ENCODE results near the gene SH2D3A.

Gene SH2D3A

DNA sequence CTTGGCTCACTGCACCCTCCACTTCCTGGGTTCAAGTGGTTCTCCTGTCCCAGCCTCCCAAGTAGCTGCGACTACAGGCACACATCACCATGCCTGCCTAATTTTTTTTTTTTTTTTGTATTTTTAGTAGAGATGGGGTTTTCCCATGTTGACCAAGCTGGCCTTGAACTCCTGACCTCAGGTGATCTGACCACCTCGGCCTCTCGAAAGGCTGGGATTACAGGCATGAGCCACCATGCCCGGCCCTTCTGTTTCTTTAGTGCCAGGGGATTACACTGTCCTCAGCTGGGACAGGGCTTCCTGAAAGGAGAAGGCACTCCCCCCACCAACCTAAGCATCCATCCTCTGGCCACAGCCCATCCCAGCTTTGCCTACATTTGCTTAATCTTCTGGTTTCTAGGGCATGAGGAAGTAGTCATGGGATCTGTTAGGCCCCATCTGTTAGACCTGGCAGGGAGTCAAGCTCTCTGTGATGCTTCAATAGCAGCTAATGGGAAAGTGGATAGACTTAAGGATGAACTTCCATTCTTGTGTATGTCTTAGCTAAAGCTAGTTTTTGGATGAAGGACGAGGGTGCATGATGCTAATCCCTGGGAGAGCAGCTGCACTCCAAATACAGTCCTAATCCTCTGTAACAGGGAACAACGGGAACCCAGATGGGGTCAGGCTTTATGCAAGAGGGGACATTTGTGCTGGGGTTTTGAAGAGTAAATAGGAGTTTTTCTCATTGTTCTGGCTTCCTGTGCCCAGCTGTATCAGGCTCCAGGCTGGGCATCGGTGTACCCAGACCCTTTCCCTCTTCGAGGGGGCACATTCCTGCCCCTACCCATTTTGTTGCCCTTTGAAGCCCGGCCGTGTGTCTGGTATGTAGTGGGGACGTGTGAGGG lies 7.8 kb upstream of the SH2D3A start:
- Histone ChIP-seq H3K4ac (ENCODE audit: low read depth in 1 of 2, low read length in 2 of 2) (no peak overlapping the region), H3K9me3 (ENCODE audit: control insufficient read depth, low read length) (no peaks in the 10 kb centered on the region), H4K8ac (ENCODE audit: low read length) (no peak overlapping the region), H3K23ac (ENCODE audit: low read length in 2 of 2) (no peak overlapping the region), H3K4me1 (ENCODE audit: control insufficient read depth, insufficient read depth, low read depth, low read length) (no peaks in the 10 kb centered on the region), H2AFZ (ENCODE audit: low read depth, low read length) (no peak overlapping the region), H3K9ac (ENCODE audit: low read length) (no peak overlapping the region), H3K79me1 (replicated peaks; ENCODE audit: low read length, poor library complexity, severe bottlenecking) (no peaks in the 10 kb centered on the region), H3K4me2 (ENCODE audit: low read length, poor library complexity, severe bottlenecking) (no peak overlapping the region), H3K14ac (ENCODE audit: low read length in 2 of 2) (no peak overlapping the region), H2BK5ac (ENCODE audit: low read depth, low read length, poor library complexity, severe bottlenecking) (no peak overlapping the region), H2BK120ac (ENCODE audit: low read depth, low read length) (no peak overlapping the region), H3K27ac (ENCODE audit: low read length, poor library complexity, severe bottlenecking) (no peak overlapping the region), H2BK12ac (ENCODE audit: low read length in 2 of 2) (no peak overlapping the region), H3K18ac (ENCODE audit: low read depth in 1 of 2, low read length in 2 of 2) (no peak overlapping the region), H2BK15ac (ENCODE audit: low read depth, poor library complexity, severe bottlenecking) (no peak overlapping the region), H3K36me3 (ENCODE audit: control insufficient read depth in 1 of 2, insufficient read depth in 2 of 2, low read depth in 1 of 2, low read length in 2 of 2) (no peaks in the 10 kb centered on the region), H3K4me3 (ENCODE audit: insufficient read depth in 1 of 2, low read depth in 1 of 2, low read length in 2 of 2) (no peak overlapping the region), H2AK5ac (ENCODE audit: low read length, severe bottlenecking) (no peak overlapping the region), H4K91ac (ENCODE audit: low read length) (no peak overlapping the region), H3K27me3 (ENCODE audit: control insufficient read depth in 1 of 2, insufficient read depth in 1 of 2, low read length in 2 of 2) (peaks cover 4 to 7% of the 10 kb centered on the region in 2 experiments)
- 70% methylated on average over 10 of the region's 11 CpGs for WGBS
- no peak for DNase-seq

DNA sequence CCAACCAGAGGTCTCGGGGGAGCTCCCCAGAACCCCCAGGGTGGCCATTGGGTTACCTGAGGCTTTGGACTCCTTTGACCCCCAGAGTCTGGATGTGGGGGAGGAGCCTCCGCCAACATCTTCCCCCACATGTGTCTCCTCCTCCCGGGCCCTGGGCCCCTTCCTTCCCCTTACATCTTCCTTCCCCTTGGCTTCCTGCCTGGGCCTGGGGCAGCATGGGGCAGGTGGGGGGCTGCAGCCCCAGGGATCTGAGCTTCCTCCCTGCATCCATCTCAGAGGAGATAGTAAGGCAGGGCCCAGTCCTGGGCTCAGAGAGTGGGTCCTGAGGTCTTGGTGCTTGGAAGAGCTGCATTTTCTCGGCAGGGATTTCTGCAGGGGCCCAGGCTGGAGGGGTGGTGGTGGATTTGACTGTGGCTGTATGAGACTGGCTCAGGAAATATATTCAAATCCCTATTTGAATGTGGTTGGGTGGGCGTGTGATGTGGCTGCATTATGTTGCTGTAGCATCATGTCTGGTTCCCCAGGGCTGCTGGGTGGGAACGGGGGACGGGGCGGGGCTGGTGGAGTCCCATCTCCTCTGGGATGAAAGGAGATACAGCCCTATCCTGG lies 6.2 kb upstream of the SH2D3A start:
- Histone ChIP-seq H3K9me3 (ENCODE audit: control insufficient read depth, low read length) (no peaks in the 10 kb centered on the region), H3K79me1 (replicated peaks; ENCODE audit: low read length, poor library complexity, severe bottlenecking) (no peaks in the 10 kb centered on the region), H3K23ac (ENCODE audit: low read length in 2 of 2) (no peak overlapping the region), H3K27me3 (ENCODE audit: control insufficient read depth in 1 of 2, insufficient read depth in 1 of 2, low read length in 2 of 2) (peaks cover 4 to 10% of the 10 kb centered on the region in 2 experiments), H4K91ac (ENCODE audit: low read length) (no peak overlapping the region), H3K27ac (ENCODE audit: low read length, poor library complexity, severe bottlenecking) (no peak overlapping the region), H3K4me1 (ENCODE audit: control insufficient read depth, insufficient read depth, low read depth, low read length) (no peaks in the 10 kb centered on the region), H2BK120ac (ENCODE audit: low read depth, low read length) (no peak overlapping the region), H2BK15ac (ENCODE audit: low read depth, poor library complexity, severe bottlenecking) (no peak overlapping the region), H2BK5ac (ENCODE audit: low read depth, low read length, poor library complexity, severe bottlenecking) (no peak overlapping the region), H3K14ac (ENCODE audit: low read length in 2 of 2) (no peak overlapping the region), H4K8ac (ENCODE audit: low read length) (no peak overlapping the region), H2AFZ (ENCODE audit: low read depth, low read length) (no peak overlapping the region), H3K9ac (ENCODE audit: low read length) (no peak overlapping the region), H3K18ac (ENCODE audit: low read depth in 1 of 2, low read length in 2 of 2) (no peak overlapping the region), H3K36me3 (ENCODE audit: control insufficient read depth in 1 of 2, insufficient read depth in 2 of 2, low read depth in 1 of 2, low read length in 2 of 2) (no peaks in the 10 kb centered on the region), H2AK5ac (ENCODE audit: low read length, severe bottlenecking) (no peak overlapping the region), H2BK12ac (ENCODE audit: low read length in 2 of 2) (no peak overlapping the region), H3K4ac (ENCODE audit: low read depth in 1 of 2, low read length in 2 of 2) (no peak overlapping the region), H3K4me3 (ENCODE audit: insufficient read depth in 1 of 2, low read depth in 1 of 2, low read length in 2 of 2) (no peak overlapping the region), H3K4me2 (ENCODE audit: low read length, poor library complexity, severe bottlenecking) (no peak overlapping the region)
- 85% methylated on average over 8 of the region's 8 CpGs for WGBS
- no peak for DNase-seq

DNA sequence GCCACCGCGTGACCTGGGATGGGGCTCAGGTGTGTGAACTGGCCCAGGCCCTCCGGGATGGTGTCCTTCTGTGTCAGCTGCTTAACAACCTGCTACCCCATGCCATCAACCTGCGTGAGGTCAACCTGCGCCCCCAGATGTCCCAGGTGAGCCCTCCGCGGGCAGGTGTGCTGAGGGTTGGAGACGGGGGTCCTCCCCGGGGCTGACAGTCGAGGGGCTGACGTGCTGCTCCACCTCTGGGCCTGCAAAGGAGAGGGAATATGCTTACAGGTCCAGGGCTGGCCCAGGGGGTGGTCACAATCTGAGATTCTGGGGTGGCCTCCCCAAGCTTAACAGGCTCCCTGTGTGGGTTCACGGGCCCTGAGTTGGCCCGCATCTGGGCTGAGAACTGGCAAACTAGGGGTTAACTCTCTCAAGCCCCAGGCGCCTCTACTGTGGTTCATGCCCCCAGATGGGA lies 5.7 kb upstream of the SH2D3A start:
- H3K4ac ChIP-seq (ENCODE audit: low read depth in 1 of 2, low read length in 2 of 2): no peak overlapping the region
- no peak for DNase-seq
- no peak overlapping the region for H3K4me3 ChIP-seq (ENCODE audit: insufficient read depth in 1 of 2, low read depth in 1 of 2, low read length in 2 of 2)
- H4K8ac ChIP-seq (ENCODE audit: low read length): no peak overlapping the region
- H2AK5ac ChIP-seq (ENCODE audit: low read length, severe bottlenecking): no peak overlapping the region
- no peak overlapping the region for H2BK12ac ChIP-seq (ENCODE audit: low read length in 2 of 2)
- no peaks in the 10 kb centered on the region for H3K79me1 ChIP-seq (replicated peaks; ENCODE audit: low read length, poor library complexity, severe bottlenecking)
- H3K27me3 ChIP-seq (ENCODE audit: control insufficient read depth in 1 of 2, insufficient read depth in 1 of 2, low read length in 2 of 2): peaks cover 5 to 14% of the 10 kb centered on the region in 2 experiments
- H2AFZ ChIP-seq (ENCODE audit: low read depth, low read length): no peak overlapping the region
- no peak overlapping the region for H3K18ac ChIP-seq (ENCODE audit: low read depth in 1 of 2, low read length in 2 of 2)
- H2BK120ac ChIP-seq (ENCODE audit: low read depth, low read length): no peak overlapping the region
- H2BK5ac ChIP-seq (ENCODE audit: low read depth, low read length, poor library complexity, severe bottlenecking): no peak overlapping the region
- WGBS: 88% methylated on average over 14 of the region's 14 CpGs
- H3K36me3 ChIP-seq (ENCODE audit: control insufficient read depth in 1 of 2, insufficient read depth in 2 of 2, low read depth in 1 of 2, low read length in 2 of 2): no peaks in the 10 kb centered on the region
- no peak overlapping the region for H3K27ac ChIP-seq (ENCODE audit: low read length, poor library complexity, severe bottlenecking)
- no peak overlapping the region for H3K9ac ChIP-seq (ENCODE audit: low read length)
- H4K91ac ChIP-seq (ENCODE audit: low read length): no peak overlapping the region
- H3K4me1 ChIP-seq (ENCODE audit: control insufficient read depth, insufficient read depth, low read depth, low read length): peaks cover under 1% of the 10 kb centered on the region
- no peak overlapping the region for H3K4me2 ChIP-seq (ENCODE audit: low read length, poor library complexity, severe bottlenecking)
- no peak overlapping the region for H3K23ac ChIP-seq (ENCODE audit: low read length in 2 of 2)
- no peak overlapping the region for H3K14ac ChIP-seq (ENCODE audit: low read length in 2 of 2)
- H2BK15ac ChIP-seq (ENCODE audit: low read depth, poor library complexity, severe bottlenecking): no peak overlapping the region
- no peaks in the 10 kb centered on the region for H3K9me3 ChIP-seq (ENCODE audit: control insufficient read depth, low read length)

DNA sequence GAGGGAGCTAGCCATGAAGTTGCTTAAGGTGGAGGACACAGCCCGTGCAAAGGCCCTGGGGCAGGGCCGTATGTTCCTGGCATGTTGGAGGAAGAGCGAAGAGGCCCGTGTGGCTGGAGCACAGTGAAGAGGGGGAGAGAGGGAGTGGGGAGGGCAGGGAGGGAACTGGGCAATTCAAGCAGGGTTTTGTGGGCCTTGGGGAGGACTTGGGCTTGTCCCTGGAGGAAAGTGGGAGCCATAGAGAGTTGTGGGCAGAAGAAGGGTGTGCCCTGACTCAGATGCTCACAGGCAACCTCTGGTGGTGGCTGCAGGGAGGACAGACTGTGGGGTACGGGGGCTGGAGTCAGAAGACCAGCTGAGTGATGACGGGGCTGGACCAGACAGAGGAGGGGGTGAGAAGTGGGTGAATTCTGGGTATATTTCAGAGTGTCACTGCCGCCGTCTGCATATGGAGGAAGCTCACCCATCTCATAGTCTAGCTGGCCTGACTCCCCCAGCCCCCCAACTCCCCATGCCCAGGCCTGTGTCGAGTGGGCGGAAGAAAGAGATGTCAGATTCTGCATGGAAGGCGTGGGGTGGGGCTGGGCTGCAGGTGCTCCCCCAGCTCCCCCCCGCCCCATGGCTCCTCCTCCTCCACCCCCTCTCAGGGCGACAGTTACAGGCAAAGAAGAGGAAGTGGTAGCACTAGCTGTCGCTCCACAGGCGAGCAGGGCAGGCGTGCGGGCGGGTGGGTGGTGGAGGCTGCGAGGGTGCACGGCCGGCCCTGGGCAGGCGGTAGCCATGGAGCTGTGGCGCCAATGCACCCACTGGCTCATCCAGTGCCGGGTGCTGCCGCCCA lies 5.0 kb upstream of the SH2D3A start, which contains the start of gene VAV1:
VAV1 (plus strand) TSS at position 681 of the 838 bp plus-strand sequence; CDS start at position 781, 100 bp downstream.
- Histone ChIP-seq H3K18ac (ENCODE audit: low read depth in 1 of 2, low read length in 2 of 2) (no peak within 1 kb of the TSS), H2AK5ac (ENCODE audit: low read length, severe bottlenecking) (no peak within 1 kb of the TSS), H3K4me2 (ENCODE audit: low read length, poor library complexity, severe bottlenecking) (no peak within 1 kb of the TSS), H2BK5ac (ENCODE audit: low read depth, low read length, poor library complexity, severe bottlenecking) (no peak within 1 kb of the TSS), H4K8ac (ENCODE audit: low read length) (no peak within 1 kb of the TSS), H2BK15ac (ENCODE audit: low read depth, poor library complexity, severe bottlenecking) (no peak within 1 kb of the TSS), H3K4ac (ENCODE audit: low read depth in 1 of 2, low read length in 2 of 2) (no peak within 1 kb of the TSS), H3K27ac (ENCODE audit: low read length, poor library complexity, severe bottlenecking) (no peak within 1 kb of the TSS), H3K14ac (ENCODE audit: low read length in 2 of 2) (no peak within 1 kb of the TSS), H3K9ac (ENCODE audit: low read length) (no peak within 1 kb of the TSS), H3K4me1 (ENCODE audit: control insufficient read depth, insufficient read depth, low read depth, low read length) (peaks cover 7% of the 10 kb centered on the region), H4K91ac (ENCODE audit: low read length) (no peak within 1 kb of the TSS), H3K36me3 (ENCODE audit: control insufficient read depth in 1 of 2, insufficient read depth in 2 of 2, low read depth in 1 of 2, low read length in 2 of 2) (no peaks in the 10 kb centered on the region), H3K4me3 (ENCODE audit: insufficient read depth in 1 of 2, low read depth in 1 of 2, low read length in 2 of 2) (no peak within 1 kb of the TSS), H3K23ac (ENCODE audit: low read length in 2 of 2) (no peak within 1 kb of the TSS), H2BK12ac (ENCODE audit: low read length in 2 of 2) (no peak within 1 kb of the TSS), H3K9me3 (ENCODE audit: control insufficient read depth, low read length) (no peaks in the 10 kb centered on the region), H2BK120ac (ENCODE audit: low read depth, low read length) (no peak within 1 kb of the TSS), H3K27me3 (ENCODE audit: control insufficient read depth in 1 of 2, insufficient read depth in 1 of 2, low read length in 2 of 2) (peaks cover 11 to 20% of the 10 kb centered on the region in 2 experiments), H3K79me1 (replicated peaks; ENCODE audit: low read length, poor library complexity, severe bottlenecking) (no peaks in the 10 kb centered on the region), H2AFZ (ENCODE audit: low read depth, low read length) (no peak within 1 kb of the TSS)
- no peak for DNase-seq
- 90% methylated on average over 20 of the region's 25 CpGs for whole genome bisulfite sequencing
